Measurements from ENCODE around the gene SORCS1.

SORCS1 gene

GRCh38 chr10:106913348-106913747 is 251.2 kb downstream of the SORCS1 start:
- Histone ChIP-seq H3K27ac (ENCODE audit: low read depth, low read length) (no peak overlapping the region), H3K36me3 (ENCODE audit: control insufficient read depth in 1 of 2, insufficient read depth in 2 of 2, low read length in 2 of 2) (no peaks in the 10 kb centered on the region), H3K4me3 (ENCODE audit: low read depth in 1 of 2, low read length in 2 of 2) (no peak overlapping the region), H3K27me3 (ENCODE audit: control insufficient read depth in 1 of 2, insufficient read depth in 2 of 2, low read length in 2 of 2) (no peaks in the 10 kb centered on the region), H3K9ac (ENCODE audit: low read depth in 1 of 2, low read length in 2 of 2) (no peak overlapping the region), H3K4me1 (ENCODE audit: control insufficient read depth in 1 of 2, insufficient read depth in 2 of 2, low read length in 2 of 2) (no peaks in the 10 kb centered on the region), H3K9me3 (ENCODE audit: control insufficient read depth in 1 of 2, low read length in 2 of 2) (no peaks in the 10 kb centered on the region)

GRCh38 chr10:106911096-106911495 is 253.4 kb downstream of the SORCS1 start:
- no peaks in the 10 kb centered on the region for H3K4me1 ChIP-seq (ENCODE audit: control insufficient read depth in 1 of 2, insufficient read depth in 2 of 2, low read length in 2 of 2)
- H3K27me3 ChIP-seq (ENCODE audit: control insufficient read depth in 1 of 2, insufficient read depth in 2 of 2, low read length in 2 of 2) = no peaks in the 10 kb centered on the region
- H3K9ac ChIP-seq (ENCODE audit: low read depth in 1 of 2, low read length in 2 of 2) = no peak overlapping the region
- no peaks in the 10 kb centered on the region for H3K36me3 ChIP-seq (ENCODE audit: control insufficient read depth in 1 of 2, insufficient read depth in 2 of 2, low read length in 2 of 2)
- H3K9me3 ChIP-seq (ENCODE audit: control insufficient read depth in 1 of 2, low read length in 2 of 2) = no peaks in the 10 kb centered on the region
- H3K27ac ChIP-seq (ENCODE audit: low read depth, low read length) = no peak overlapping the region
- no peak overlapping the region for H3K4me3 ChIP-seq (ENCODE audit: low read depth in 1 of 2, low read length in 2 of 2)

GRCh38 chr10:106910666-106911065 is 253.8 kb downstream of the SORCS1 start:
- no peak overlapping the region for H3K4me3 ChIP-seq (ENCODE audit: low read depth in 1 of 2, low read length in 2 of 2)
- H3K9me3 ChIP-seq (ENCODE audit: control insufficient read depth in 1 of 2, low read length in 2 of 2) = no peaks in the 10 kb centered on the region
- H3K4me1 ChIP-seq (ENCODE audit: control insufficient read depth in 1 of 2, insufficient read depth in 2 of 2, low read length in 2 of 2) = no peaks in the 10 kb centered on the region
- no peak overlapping the region for H3K9ac ChIP-seq (ENCODE audit: low read depth in 1 of 2, low read length in 2 of 2)
- no peak overlapping the region for H3K27ac ChIP-seq (ENCODE audit: low read depth, low read length)
- H3K27me3 ChIP-seq (ENCODE audit: control insufficient read depth in 1 of 2, insufficient read depth in 2 of 2, low read length in 2 of 2) = no peaks in the 10 kb centered on the region
- H3K36me3 ChIP-seq (ENCODE audit: control insufficient read depth in 1 of 2, insufficient read depth in 2 of 2, low read length in 2 of 2) = no peaks in the 10 kb centered on the region

- H3K27ac ChIP-seq (ENCODE audit: low read depth, low read length) = no peak overlapping the region
- H3K9me3 ChIP-seq (ENCODE audit: control insufficient read depth in 1 of 2, low read length in 2 of 2) = no peaks in the 10 kb centered on the region
- no peak overlapping the region for H3K4me3 ChIP-seq (ENCODE audit: low read depth in 1 of 2, low read length in 2 of 2)
- no peak overlapping the region for H3K9ac ChIP-seq (ENCODE audit: low read depth in 1 of 2, low read length in 2 of 2)
- H3K36me3 ChIP-seq (ENCODE audit: control insufficient read depth in 1 of 2, insufficient read depth in 2 of 2, low read length in 2 of 2) = no peaks in the 10 kb centered on the region
- no peaks in the 10 kb centered on the region for H3K4me1 ChIP-seq (ENCODE audit: control insufficient read depth in 1 of 2, insufficient read depth in 2 of 2, low read length in 2 of 2)
- H3K27me3 ChIP-seq (ENCODE audit: control insufficient read depth in 1 of 2, insufficient read depth in 2 of 2, low read length in 2 of 2) = no peaks in the 10 kb centered on the region
Measured at GRCh38 chr10:106908225-106908624, 256.3 kb downstream of the SORCS1 start.

GRCh38 chr10:106904209-106904608 is 260.3 kb downstream of the SORCS1 start:
- Histone ChIP-seq H3K36me3 (ENCODE audit: control insufficient read depth in 1 of 2, insufficient read depth in 2 of 2, low read length in 2 of 2) (no peaks in the 10 kb centered on the region), H3K4me3 (ENCODE audit: low read depth in 1 of 2, low read length in 2 of 2) (no peak overlapping the region), H3K4me1 (ENCODE audit: control insufficient read depth in 1 of 2, insufficient read depth in 2 of 2, low read length in 2 of 2) (no peaks in the 10 kb centered on the region)

GRCh38 chr10:106903180-106903579 is 261.3 kb downstream of the SORCS1 start:
- H3K4me1 ChIP-seq (ENCODE audit: control insufficient read depth in 1 of 2, insufficient read depth in 2 of 2, low read length in 2 of 2) = no peaks in the 10 kb centered on the region
- no peaks in the 10 kb centered on the region for H3K36me3 ChIP-seq (ENCODE audit: control insufficient read depth in 1 of 2, insufficient read depth in 2 of 2, low read length in 2 of 2)
- no peaks in the 10 kb centered on the region for H3K9me3 ChIP-seq (ENCODE audit: control insufficient read depth in 1 of 2, low read length in 2 of 2)
- H3K4me3 ChIP-seq (ENCODE audit: low read depth in 1 of 2, low read length in 2 of 2) = no peak overlapping the region
- no peaks in the 10 kb centered on the region for H3K27me3 ChIP-seq (ENCODE audit: control insufficient read depth in 1 of 2, insufficient read depth in 2 of 2, low read length in 2 of 2)
- no peak overlapping the region for H3K27ac ChIP-seq (ENCODE audit: low read depth, low read length)
- H3K9ac ChIP-seq (ENCODE audit: low read depth in 1 of 2, low read length in 2 of 2) = no peak overlapping the region

More at GRCh38 chr10:106904209-106904608, 260.3 kb downstream of the SORCS1 start:
- Histone ChIP-seq H3K9ac (ENCODE audit: low read depth in 1 of 2, low read length in 2 of 2) (no peak overlapping the region), H3K27me3 (ENCODE audit: control insufficient read depth in 1 of 2, insufficient read depth in 2 of 2, low read length in 2 of 2) (no peaks in the 10 kb centered on the region), H3K27ac (ENCODE audit: low read depth, low read length) (no peak overlapping the region), H3K9me3 (ENCODE audit: control insufficient read depth in 1 of 2, low read length in 2 of 2) (no peaks in the 10 kb centered on the region)

GRCh38 chr10:106900016-106900652 is 264.4 kb downstream of the SORCS1 start:
- Histone ChIP-seq H3K9ac (ENCODE audit: low read depth in 1 of 2, low read length in 2 of 2) (no peak overlapping the region), H3K27ac (ENCODE audit: low read depth, low read length) (no peak overlapping the region), H3K27me3 (ENCODE audit: control insufficient read depth in 1 of 2, insufficient read depth in 2 of 2, low read length in 2 of 2) (no peaks in the 10 kb centered on the region), H3K9me3 (ENCODE audit: control insufficient read depth in 1 of 2, low read length in 2 of 2) (no peaks in the 10 kb centered on the region), H3K4me3 (ENCODE audit: low read depth in 1 of 2, low read length in 2 of 2) (no peak overlapping the region), H3K36me3 (ENCODE audit: control insufficient read depth in 1 of 2, insufficient read depth in 2 of 2, low read length in 2 of 2) (no peaks in the 10 kb centered on the region), H3K4me1 (ENCODE audit: control insufficient read depth in 1 of 2, insufficient read depth in 2 of 2, low read length in 2 of 2) (no peaks in the 10 kb centered on the region)

GRCh38 chr10:106898446-106898845 is 266.1 kb downstream of the SORCS1 start:
- Histone ChIP-seq H3K4me1 (ENCODE audit: control insufficient read depth in 1 of 2, insufficient read depth in 2 of 2, low read length in 2 of 2) (no peaks in the 10 kb centered on the region), H3K9me3 (ENCODE audit: control insufficient read depth in 1 of 2, low read length in 2 of 2) (no peaks in the 10 kb centered on the region), H3K4me3 (ENCODE audit: low read depth in 1 of 2, low read length in 2 of 2) (no peak overlapping the region), H3K27ac (ENCODE audit: low read depth, low read length) (no peak overlapping the region), H3K36me3 (ENCODE audit: control insufficient read depth in 1 of 2, insufficient read depth in 2 of 2, low read length in 2 of 2) (no peaks in the 10 kb centered on the region), H3K27me3 (ENCODE audit: control insufficient read depth in 1 of 2, insufficient read depth in 2 of 2, low read length in 2 of 2) (no peaks in the 10 kb centered on the region), H3K9ac (ENCODE audit: low read depth in 1 of 2, low read length in 2 of 2) (no peak overlapping the region)

- no peak overlapping the region for H3K27ac ChIP-seq (ENCODE audit: low read depth, low read length)
Measured at GRCh38 chr10:106897719-106898118, 266.8 kb downstream of the SORCS1 start.

GRCh38 chr10:106894692-106895091 is 269.8 kb downstream of the SORCS1 start:
- Histone ChIP-seq H3K9ac (ENCODE audit: low read depth in 1 of 2, low read length in 2 of 2) (no peak overlapping the region), H3K27me3 (ENCODE audit: control insufficient read depth in 1 of 2, insufficient read depth in 2 of 2, low read length in 2 of 2) (no peaks in the 10 kb centered on the region), H3K27ac (ENCODE audit: low read depth, low read length) (no peak overlapping the region), H3K4me1 (ENCODE audit: control insufficient read depth in 1 of 2, insufficient read depth in 2 of 2, low read length in 2 of 2) (no peaks in the 10 kb centered on the region), H3K36me3 (ENCODE audit: control insufficient read depth in 1 of 2, insufficient read depth in 2 of 2, low read length in 2 of 2) (no peaks in the 10 kb centered on the region), H3K9me3 (ENCODE audit: control insufficient read depth in 1 of 2, low read length in 2 of 2) (no peaks in the 10 kb centered on the region), H3K4me3 (ENCODE audit: low read depth in 1 of 2, low read length in 2 of 2) (no peak overlapping the region)

More at GRCh38 chr10:106897719-106898118, 266.8 kb downstream of the SORCS1 start:
- no peak overlapping the region for H3K4me3 ChIP-seq (ENCODE audit: low read depth in 1 of 2, low read length in 2 of 2)
- no peaks in the 10 kb centered on the region for H3K4me1 ChIP-seq (ENCODE audit: control insufficient read depth in 1 of 2, insufficient read depth in 2 of 2, low read length in 2 of 2)
- no peak overlapping the region for H3K9ac ChIP-seq (ENCODE audit: low read depth in 1 of 2, low read length in 2 of 2)
- H3K9me3 ChIP-seq (ENCODE audit: control insufficient read depth in 1 of 2, low read length in 2 of 2) = no peaks in the 10 kb centered on the region
- H3K36me3 ChIP-seq (ENCODE audit: control insufficient read depth in 1 of 2, insufficient read depth in 2 of 2, low read length in 2 of 2) = no peaks in the 10 kb centered on the region
- H3K27me3 ChIP-seq (ENCODE audit: control insufficient read depth in 1 of 2, insufficient read depth in 2 of 2, low read length in 2 of 2) = no peaks in the 10 kb centered on the region

- Histone ChIP-seq H3K4me3 (ENCODE audit: low read depth in 1 of 2, low read length in 2 of 2) (no peak overlapping the region), H3K9me3 (ENCODE audit: control insufficient read depth in 1 of 2, low read length in 2 of 2) (no peaks in the 10 kb centered on the region), H3K4me1 (ENCODE audit: control insufficient read depth in 1 of 2, insufficient read depth in 2 of 2, low read length in 2 of 2) (no peaks in the 10 kb centered on the region), H3K27me3 (ENCODE audit: control insufficient read depth in 1 of 2, insufficient read depth in 2 of 2, low read length in 2 of 2) (no peaks in the 10 kb centered on the region), H3K27ac (ENCODE audit: low read depth, low read length) (no peak overlapping the region), H3K36me3 (ENCODE audit: control insufficient read depth in 1 of 2, insufficient read depth in 2 of 2, low read length in 2 of 2) (no peaks in the 10 kb centered on the region), H3K9ac (ENCODE audit: low read depth in 1 of 2, low read length in 2 of 2) (no peak overlapping the region)
Measured at GRCh38 chr10:106877574-106877973, 286.9 kb downstream of the SORCS1 start.
